ENCODE results near the gene CAVIN2.

- no peak for TF ChIP-seq CTCF (IDR thresholded peaks at IDR 0.05 in 8 of 11, conservative IDR thresholded peaks at IDR 0.05 in 3 of 11)
- no peak for TF ChIP-seq POLR2A (IDR thresholded peaks at IDR 0.05)
Measured at GRCh38 chr2:191878548-191879279, 31.8 kb upstream of the CAVIN2 start.

Data from spleen (tissue), 7 donors.